Measurements from ENCODE around the gene PSIP1. TPM values are rescaled to one million over a fixed set of nuclear protein-coding genes. Genes with fewer than 3 reads are reported as not detected.
"Not testable (repeated sequence)": the region's sequence is repeated elsewhere in the genome, so short reads cannot be mapped to it uniquely, and the experiment has no call there.

Gene PSIP1
- total RNA-seq, 1 donor from 2014 or later, result 128 TPM

DNA sequence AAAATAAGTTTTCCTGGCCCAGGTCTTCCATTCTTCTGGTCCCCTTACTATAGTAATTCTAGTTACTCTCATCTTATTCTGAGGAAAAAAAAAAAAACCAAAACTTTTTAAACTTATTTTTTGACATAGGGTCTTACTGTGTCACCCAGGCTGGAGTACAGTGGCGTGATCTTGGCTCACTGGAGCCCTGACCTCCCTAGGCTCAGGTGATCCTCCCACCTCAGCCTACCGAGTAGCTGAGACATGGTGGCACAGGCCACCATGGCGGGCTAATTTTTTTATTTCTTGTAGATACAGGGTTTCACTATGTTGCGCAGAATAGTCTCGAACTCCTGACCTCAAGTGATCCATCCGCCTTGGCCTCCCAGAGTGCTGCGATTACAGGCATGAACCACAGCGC is 49.7 kb downstream of the PSIP1 start:
- H3K27me3 Mint-ChIP-seq (ENCODE audit: unreplicated experiment), result no peaks in the 10 kb centered on the region
- TF ChIP-seq, protein P1, sequence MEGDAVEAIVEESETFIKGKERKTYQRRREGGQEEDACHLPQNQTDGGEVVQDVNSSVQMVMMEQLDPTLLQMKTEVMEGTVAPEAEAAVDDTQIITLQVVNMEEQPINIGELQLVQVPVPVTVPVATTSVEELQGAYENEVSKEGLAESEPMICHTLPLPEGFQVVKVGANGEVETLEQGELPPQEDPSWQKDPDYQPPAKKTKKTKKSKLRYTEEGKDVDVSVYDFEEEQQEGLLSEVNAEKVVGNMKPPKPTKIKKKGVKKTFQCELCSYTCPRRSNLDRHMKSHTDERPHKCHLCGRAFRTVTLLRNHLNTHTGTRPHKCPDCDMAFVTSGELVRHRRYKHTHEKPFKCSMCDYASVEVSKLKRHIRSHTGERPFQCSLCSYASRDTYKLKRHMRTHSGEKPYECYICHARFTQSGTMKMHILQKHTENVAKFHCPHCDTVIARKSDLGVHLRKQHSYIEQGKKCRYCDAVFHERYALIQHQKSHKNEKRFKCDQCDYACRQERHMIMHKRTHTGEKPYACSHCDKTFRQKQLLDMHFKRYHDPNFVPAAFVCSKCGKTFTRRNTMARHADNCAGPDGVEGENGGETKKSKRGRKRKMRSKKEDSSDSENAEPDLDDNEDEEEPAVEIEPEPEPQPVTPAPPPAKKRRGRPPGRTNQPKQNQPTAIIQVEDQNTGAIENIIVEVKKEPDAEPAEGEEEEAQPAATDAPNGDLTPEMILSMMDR (IDR thresholded peaks at IDR 0.05; ENCODE audit: unreplicated experiment), result no peak
- H3K4me3 Mint-ChIP-seq (ENCODE audit: unreplicated experiment), result no peak overlapping the region
- no peaks in the 10 kb centered on the region for H3K9me3 Mint-ChIP-seq (ENCODE audit: unreplicated experiment)
- no peak overlapping the region for H3K27ac Mint-ChIP-seq (ENCODE audit: unreplicated experiment)
- no peaks in the 10 kb centered on the region for H3K4me1 Mint-ChIP-seq (ENCODE audit: unreplicated experiment)
- H3K36me3 Mint-ChIP-seq (ENCODE audit: low read depth, unreplicated experiment), result peaks cover 19% of the 10 kb centered on the region
- no peak for DNase-seq (ENCODE audit: low spot score)

DNA sequence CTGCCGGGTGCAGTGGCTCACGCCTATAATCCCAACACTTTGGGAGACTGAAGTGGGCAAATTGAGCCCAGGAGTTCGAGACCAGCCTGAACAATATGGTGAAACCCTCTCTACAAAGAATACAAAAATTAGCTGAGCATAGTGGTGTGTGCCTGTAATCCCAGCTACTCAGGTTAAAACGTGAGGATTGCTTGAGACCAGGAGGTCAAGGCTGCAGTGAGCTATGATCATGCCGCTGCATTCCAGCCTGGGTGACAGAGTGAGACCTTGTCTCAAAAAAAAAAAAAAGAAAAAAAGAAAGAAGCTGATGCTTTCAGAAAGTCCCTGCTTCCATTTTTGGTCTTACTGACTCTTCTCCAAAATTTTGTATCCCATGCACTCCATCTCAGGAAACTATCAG is 56.8 kb downstream of the PSIP1 start:
- Mint-ChIP-seq H3K9me3 (ENCODE audit: unreplicated experiment) (no peaks in the 10 kb centered on the region), H3K4me3 (ENCODE audit: unreplicated experiment) (no peak overlapping the region), H3K36me3 (ENCODE audit: low read depth, unreplicated experiment) (peaks cover 21% of the 10 kb centered on the region), H3K4me1 (ENCODE audit: unreplicated experiment) (no peaks in the 10 kb centered on the region), H3K27ac (ENCODE audit: unreplicated experiment) (no peak overlapping the region), H3K27me3 (ENCODE audit: unreplicated experiment) (no peaks in the 10 kb centered on the region)
- TF ChIP-seq, protein P1 (IDR thresholded peaks at IDR 0.05; ENCODE audit: unreplicated experiment), result no peak
- DNase-seq (ENCODE audit: low spot score), result no peak

DNA sequence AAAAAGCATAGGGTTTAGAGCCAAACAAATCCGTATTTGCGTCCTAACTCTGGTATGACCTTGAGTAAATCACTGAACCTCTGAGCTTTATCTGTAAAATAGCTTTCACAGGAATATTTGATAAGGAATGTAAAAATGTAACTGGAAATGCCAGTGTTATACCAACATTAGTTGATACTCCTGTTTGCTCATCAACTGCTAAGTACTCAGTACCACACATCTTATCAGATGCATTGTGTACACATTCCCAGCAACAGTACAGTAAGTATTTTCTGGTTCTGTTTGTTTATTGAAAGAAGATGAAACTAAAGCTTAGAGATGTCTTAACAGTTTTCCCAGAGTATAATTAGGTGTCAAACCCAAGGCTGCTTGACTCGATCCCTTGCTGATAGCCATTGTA is 66.6 kb downstream of the PSIP1 start:
- TF ChIP-seq, protein P1 (IDR thresholded peaks at IDR 0.05; ENCODE audit: unreplicated experiment), result no peak
- Mint-ChIP-seq H3K27me3 (ENCODE audit: unreplicated experiment) (peaks cover 5% of the 10 kb centered on the region), H3K4me1 (ENCODE audit: unreplicated experiment) (no peaks in the 10 kb centered on the region), H3K4me3 (ENCODE audit: unreplicated experiment) (no peak overlapping the region), H3K36me3 (ENCODE audit: low read depth, unreplicated experiment) (peaks cover 63% of the 10 kb centered on the region), H3K9me3 (ENCODE audit: unreplicated experiment) (peaks cover 7% of the 10 kb centered on the region), H3K27ac (ENCODE audit: unreplicated experiment) (no peak overlapping the region)
- no peak for DNase-seq (ENCODE audit: low spot score)

DNA sequence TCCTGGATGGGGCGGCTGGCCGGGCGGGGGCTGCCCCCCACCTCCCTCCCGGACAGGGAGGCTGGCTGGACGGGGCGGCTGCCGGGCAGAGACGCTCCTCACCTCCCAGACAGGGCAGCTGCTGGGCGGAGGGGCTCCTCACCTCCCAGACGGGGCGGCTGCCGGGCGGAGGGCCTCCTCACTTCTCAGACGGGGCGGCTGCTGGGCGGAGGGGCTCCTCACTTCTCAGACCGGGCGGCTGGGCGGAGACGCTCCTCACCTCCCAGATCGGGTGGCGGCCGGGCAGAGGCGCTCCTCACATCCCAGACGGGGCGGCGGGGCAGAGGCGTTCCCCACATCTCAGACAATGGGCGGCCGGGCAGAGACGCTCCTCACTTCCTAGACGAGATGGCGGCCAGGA is 68.5 kb downstream of the PSIP1 start:
- DNase-seq (ENCODE audit: low spot score); H3K4me1 Mint-ChIP-seq (ENCODE audit: unreplicated experiment); H3K4me3 Mint-ChIP-seq (ENCODE audit: unreplicated experiment); H3K27ac Mint-ChIP-seq (ENCODE audit: unreplicated experiment); H3K9me3 Mint-ChIP-seq (ENCODE audit: unreplicated experiment); H3K27me3 Mint-ChIP-seq (ENCODE audit: unreplicated experiment): not testable (repeated sequence)
- H3K36me3 Mint-ChIP-seq (ENCODE audit: low read depth, unreplicated experiment), result peaks cover 61% of the 10 kb centered on the region

DNA sequence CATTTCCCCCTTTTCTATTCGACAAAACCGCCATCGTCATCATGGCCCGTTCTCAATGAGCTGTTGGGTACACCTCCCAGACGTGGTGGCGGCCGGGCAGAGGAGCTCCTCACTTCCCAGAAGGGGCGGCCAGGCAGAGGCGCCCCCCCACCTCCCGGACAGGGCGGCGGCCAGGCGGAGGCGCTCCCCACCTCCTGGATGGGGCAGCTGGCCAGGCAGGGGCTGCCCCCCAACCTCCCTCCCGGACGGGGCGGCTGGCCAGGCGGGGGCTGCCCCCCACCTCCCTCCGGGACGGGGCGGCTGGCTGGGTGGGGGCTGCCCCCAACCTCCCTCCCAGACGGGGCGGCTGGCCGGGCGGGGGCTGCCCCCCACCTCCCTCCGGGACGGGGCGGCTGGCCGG is 68.9 kb downstream of the PSIP1 start:
- not testable (repeated sequence) for H3K4me1 Mint-ChIP-seq (ENCODE audit: unreplicated experiment); H3K4me3 Mint-ChIP-seq (ENCODE audit: unreplicated experiment); H3K27ac Mint-ChIP-seq (ENCODE audit: unreplicated experiment); DNase-seq (ENCODE audit: low spot score); H3K9me3 Mint-ChIP-seq (ENCODE audit: unreplicated experiment); H3K27me3 Mint-ChIP-seq (ENCODE audit: unreplicated experiment)
- H3K36me3 Mint-ChIP-seq (ENCODE audit: low read depth, unreplicated experiment), result peaks cover 58% of the 10 kb centered on the region

DNA sequence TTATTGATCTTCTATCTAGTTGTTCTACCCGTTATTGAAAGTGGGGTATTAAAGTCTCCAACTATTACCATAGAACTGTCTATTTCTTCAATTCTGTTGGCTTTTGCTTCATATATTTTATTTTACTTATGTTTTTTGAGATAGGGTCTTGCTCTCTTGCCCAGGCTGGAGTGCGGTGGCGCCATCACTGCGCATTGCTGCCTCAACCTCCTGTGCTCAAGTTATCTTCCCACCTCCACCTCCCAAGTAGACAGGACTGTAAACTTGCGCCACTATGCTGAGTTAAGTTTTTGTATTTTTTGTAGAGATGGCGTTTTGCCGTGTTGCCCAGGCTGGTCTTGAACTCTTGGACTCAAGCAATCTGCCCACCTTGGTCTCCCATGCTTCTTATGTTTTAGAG is 71.9 kb downstream of the PSIP1 start:
- peaks cover 5% of the 10 kb centered on the region for H3K27me3 Mint-ChIP-seq (ENCODE audit: unreplicated experiment)
- no peaks in the 10 kb centered on the region for H3K4me1 Mint-ChIP-seq (ENCODE audit: unreplicated experiment)
- no peak overlapping the region for H3K4me3 Mint-ChIP-seq (ENCODE audit: unreplicated experiment)
- peaks cover 7% of the 10 kb centered on the region for H3K9me3 Mint-ChIP-seq (ENCODE audit: unreplicated experiment)
- DNase-seq (ENCODE audit: low spot score), result no peak
- TF ChIP-seq, protein P1 (IDR thresholded peaks at IDR 0.05; ENCODE audit: unreplicated experiment), result no peak
- H3K27ac Mint-ChIP-seq (ENCODE audit: unreplicated experiment), result no peak overlapping the region
- H3K36me3 Mint-ChIP-seq (ENCODE audit: low read depth, unreplicated experiment), result peaks cover 49% of the 10 kb centered on the region
